ENCODE results near the gene ADNP2.

Gene ADNP2

GRCh38 chr18:80108739-80109675, at the start of gene ADNP2:
TSS of gene ADNP2 (plus strand) at chr18:80109262. CDS start at chr18:80117543, 8,281 bp downstream.
- DNase-seq, result peak; percentile 90

GRCh38 chr18:80059945-80060344, 49.1 kb upstream of the ADNP2 start:
- no peak for DNase-seq

GRCh38 chr18:80065705-80066104, 43.4 kb upstream of the ADNP2 start:
- no peak for DNase-seq

- no peak for DNase-seq
These were observed 41.7 kb upstream of the ADNP2 start for GRCh38 chr18:80067321-80067720.

- no peak for DNase-seq
These were observed 41.2 kb upstream of the ADNP2 start for GRCh38 chr18:80067897-80068296.

GRCh38 chr18:80068571-80069272, 40.3 kb upstream of the ADNP2 start:
- DNase-seq, result no peak

GRCh38 chr18:80070825-80071224, 38.2 kb upstream of the ADNP2 start:
- DNase-seq, result no peak

- no peak for DNase-seq
These were observed 34.9 kb upstream of the ADNP2 start for GRCh38 chr18:80074183-80074582.

- DNase-seq, result no peak
These were observed 34.4 kb upstream of the ADNP2 start for GRCh38 chr18:80074697-80075096.

GRCh38 chr18:80075940-80076339, 33.1 kb upstream of the ADNP2 start:
- DNase-seq, result no peak

- DNase-seq, result no peak
These were observed 32.7 kb upstream of the ADNP2 start for GRCh38 chr18:80076379-80076778.

- DNase-seq, result no peak
These were observed 31.2 kb upstream of the ADNP2 start for GRCh38 chr18:80077873-80078272.

- DNase-seq, result no peak
These were observed 22.8 kb upstream of the ADNP2 start for GRCh38 chr18:80086281-80086680.

GRCh38 chr18:80088036-80088435, 21.0 kb upstream of the ADNP2 start:
- DNase-seq, result no peak

GRCh38 chr18:80088823-80089222, 20.2 kb upstream of the ADNP2 start:
- no peak for DNase-seq

- no peak for DNase-seq
These were observed 13.6 kb upstream of the ADNP2 start for GRCh38 chr18:80095414-80095813.

GRCh38 chr18:80096032-80096565, 13.0 kb upstream of the ADNP2 start:
- no peak for DNase-seq

- DNase-seq, result no peak
These were observed 11.9 kb upstream of the ADNP2 start for GRCh38 chr18:80097201-80097600.

- no peak for DNase-seq
These were observed 5.8 kb upstream of the ADNP2 start for GRCh38 chr18:80103231-80103630.

GRCh38 chr18:80104364-80104779, 4.7 kb upstream of the ADNP2 start:
- no peak for DNase-seq

- peak; percentile 45 for DNase-seq
These were observed 3.5 kb upstream of the ADNP2 start for GRCh38 chr18:80105369-80106167.

- no peak for DNase-seq
These were observed 2.5 kb upstream of the ADNP2 start for GRCh38 chr18:80106482-80107051.

GRCh38 chr18:80107426-80107825, 1.6 kb upstream of the ADNP2 start:
- no peak for DNase-seq
